ENCODE data around the gene WDR70.
A peak's percentile ranks its signal among the peaks of the same experiment; 100 is the strongest.
"Not testable (repeated sequence)": the region's sequence is repeated elsewhere in the genome, so short reads cannot be mapped to it uniquely, and the experiment has no call there.

The WDR70 gene

GRCh38 chr5:37640088-37640487, 261.0 kb downstream of the WDR70 start:
- DNase-seq (ENCODE audit: low spot score), result no peak

DNA sequence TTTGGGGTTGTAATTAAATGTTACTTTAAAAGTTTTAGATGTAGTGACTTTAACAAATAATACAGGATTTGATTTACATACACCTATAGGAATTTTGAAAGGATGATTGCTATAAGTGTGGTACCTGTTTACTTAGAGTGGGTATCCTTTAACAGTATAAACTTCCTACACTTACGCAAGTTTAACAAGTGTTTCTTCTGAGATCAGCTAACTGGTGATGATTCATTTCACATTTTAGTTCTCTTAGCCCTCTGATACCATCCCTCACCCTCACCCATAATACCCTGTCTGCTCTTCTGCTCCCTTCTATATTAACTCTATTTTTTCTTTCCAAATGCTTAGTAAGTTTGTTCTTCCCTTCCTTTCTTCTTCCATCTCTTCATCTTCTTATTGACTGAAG, 262.8 kb downstream of the WDR70 start:
- DNase-seq (ENCODE audit: low spot score), result no peak

DNA sequence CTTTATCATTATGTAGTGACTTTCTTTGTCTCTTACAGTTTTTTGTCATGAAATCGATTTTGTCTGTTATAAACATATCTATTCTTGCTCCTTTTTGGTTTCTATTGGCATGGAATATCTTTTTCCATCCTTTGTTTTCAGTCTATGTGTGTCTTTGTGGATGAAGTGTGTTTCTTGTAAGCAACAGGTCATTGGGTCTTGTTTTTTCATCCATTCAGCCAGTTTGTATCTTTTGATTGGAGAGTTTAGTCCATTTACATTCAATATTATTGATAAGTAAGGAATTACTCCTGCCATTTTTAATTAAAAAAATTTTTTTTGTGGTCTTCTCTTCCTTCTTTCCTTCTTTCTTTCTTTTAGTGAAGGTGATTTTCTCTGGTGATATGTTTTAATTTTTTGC, 266.6 kb downstream of the WDR70 start:
- DNase-seq (ENCODE audit: low spot score), result no peak

DNA sequence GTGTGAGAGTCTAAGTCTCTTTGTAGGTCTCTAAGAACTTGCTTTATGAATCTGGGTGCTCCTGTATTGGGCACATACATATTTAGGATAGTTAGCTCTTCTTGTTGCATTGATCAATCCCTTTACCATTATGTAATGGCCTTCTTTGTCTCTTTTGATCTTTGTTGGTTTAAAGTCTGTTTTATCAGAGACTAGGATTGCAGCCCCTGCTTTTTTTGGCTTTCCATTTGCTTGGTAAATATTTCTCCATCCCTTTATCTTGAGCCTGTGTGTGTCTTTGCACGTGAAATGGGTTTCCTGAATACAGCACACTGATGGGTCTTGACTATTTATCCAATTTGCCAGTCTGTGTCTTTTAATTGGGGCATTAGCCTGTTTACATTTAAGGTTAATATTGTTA, 275.4 kb downstream of the WDR70 start:
- DNase-seq (ENCODE audit: low spot score), result not testable (repeated sequence)

GRCh38 chr5:37657046-37657445, 277.9 kb downstream of the WDR70 start:
- DNase-seq (ENCODE audit: low spot score), result no peak

- DNase-seq (ENCODE audit: low spot score), result no peak
These were observed 279.3 kb downstream of the WDR70 start for GRCh38 chr5:37658440-37658839.

GRCh38 chr5:37660319-37660718, 281.2 kb downstream of the WDR70 start:
- no peak for DNase-seq (ENCODE audit: low spot score)

DNA sequence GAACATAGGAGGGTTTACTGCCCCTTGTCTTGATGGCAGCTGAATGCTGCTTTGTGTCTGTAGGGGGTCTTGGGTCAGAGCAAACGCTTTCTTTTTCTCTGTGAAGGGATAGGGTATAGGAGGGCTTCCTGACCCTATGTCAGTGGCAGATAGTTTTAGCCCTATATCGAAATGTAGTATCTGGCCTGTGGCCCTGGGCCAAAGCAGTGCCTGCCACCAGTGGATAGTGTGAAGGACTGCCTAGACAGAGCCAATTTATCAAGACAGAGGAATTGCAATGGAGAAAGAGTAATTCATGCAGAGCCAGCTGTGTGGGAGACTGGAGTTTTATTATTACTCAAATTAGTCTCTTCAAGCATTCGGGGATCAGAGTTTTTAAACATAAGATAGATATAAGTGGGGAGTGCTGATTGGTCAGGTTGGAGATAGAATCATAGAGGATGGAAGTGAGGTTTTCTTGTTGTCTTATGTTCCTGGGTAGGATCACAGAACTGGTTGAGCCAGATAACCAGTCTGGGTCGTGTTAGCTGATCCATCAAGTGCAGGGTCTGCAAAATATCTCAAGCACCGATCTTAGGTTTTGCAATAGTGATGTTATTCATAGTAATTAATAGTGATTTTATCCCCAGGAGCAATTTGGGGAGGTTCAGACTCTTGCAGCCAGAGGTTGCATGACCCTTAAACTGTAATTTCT, 282.3 kb downstream of the WDR70 start:
- no peak for DNase-seq (ENCODE audit: low spot score)

DNA sequence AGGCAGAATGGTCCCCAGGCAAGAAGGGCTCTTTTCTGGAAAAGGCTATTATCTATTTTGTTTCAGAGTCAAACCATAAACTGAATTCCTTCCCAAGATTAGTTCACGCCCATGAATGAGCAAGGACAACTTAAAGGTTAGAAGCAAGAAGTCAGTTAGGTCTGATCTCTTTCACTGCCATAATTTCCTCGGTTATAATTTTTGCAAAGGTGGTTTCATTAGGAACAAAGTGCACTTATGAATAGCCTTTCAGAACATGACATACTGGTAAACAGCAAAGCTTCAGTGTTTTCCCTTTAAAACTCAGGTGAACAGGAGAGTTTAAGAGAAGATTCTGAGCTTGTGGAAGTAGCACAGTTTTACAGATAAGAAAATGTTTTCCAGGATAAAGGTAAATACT, 282.8 kb downstream of the WDR70 start:
- no peak for DNase-seq (ENCODE audit: low spot score)

DNA sequence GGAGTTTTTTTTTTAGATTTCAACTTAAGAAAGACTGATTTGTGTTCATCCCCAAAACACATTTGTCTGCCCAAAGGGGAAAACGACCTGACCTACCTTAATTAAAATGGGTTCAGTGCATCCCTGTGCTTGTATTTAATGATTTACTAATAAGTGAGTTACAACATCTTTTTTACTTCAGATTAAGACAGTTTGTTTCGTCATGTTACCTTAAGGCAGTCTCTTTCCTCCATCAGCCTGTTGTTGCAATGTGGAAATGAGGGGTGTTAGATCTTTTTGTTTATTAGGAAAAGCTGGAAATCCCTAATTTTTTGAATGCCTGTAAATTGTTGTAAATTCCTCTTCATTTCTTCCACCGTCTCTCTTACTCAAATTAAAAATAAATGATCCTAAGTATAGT, 283.2 kb downstream of the WDR70 start:
- no peak for DNase-seq (ENCODE audit: low spot score)

DNA sequence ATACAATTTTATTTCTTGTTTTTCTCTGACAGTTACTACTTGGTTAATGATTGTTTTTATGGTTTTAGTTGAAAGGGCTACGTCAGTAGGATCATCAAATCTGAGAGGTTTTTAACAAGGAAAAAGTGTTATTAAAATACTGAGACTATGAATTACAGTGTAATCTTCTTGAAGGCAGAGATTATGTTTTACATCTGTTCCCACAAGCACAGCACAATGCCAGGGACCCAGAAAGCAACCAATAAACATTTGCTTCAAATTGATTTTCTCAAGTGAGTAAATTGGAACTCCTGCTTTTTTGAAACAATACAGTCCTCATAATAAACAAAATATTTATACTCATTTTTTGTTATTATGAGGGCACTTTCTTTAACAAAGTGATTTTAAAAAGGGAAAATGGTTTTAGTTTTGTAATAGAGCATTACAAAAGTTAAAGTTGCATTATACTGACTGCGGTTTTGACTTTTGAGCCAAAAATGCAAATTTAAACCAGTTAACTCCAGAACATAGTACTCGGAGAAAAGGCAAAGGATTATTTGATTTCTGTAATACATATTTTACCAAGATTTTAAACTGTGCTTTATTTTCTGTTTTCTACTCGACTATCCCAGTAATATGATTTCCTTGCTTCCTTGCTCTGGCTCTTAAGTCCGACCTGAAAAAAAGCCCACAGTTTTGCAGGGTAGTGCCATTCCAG, 283.8 kb downstream of the WDR70 start:
- DNase-seq (ENCODE audit: low spot score), result no peak

- DNase-seq (ENCODE audit: low spot score), result no peak
These were observed 284.4 kb downstream of the WDR70 start for GRCh38 chr5:37663538-37663937.

DNA sequence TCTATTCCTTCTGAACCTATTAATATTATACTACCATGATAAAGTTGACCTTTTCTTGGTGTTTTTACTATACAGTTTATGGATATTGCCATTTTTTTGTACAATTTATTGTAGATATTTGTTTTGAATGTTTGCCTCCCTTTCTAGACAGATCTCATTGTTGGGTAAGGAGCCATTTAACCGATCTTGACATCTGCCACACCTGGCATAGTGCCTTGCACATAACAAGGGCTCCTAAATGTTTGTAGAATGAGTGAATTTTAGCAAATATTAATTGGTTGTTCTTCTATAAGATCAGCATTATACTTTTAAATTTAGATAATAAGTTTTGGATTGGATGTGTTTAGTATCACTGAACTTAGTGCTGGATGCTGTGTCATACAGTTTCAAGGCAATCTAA, 285.4 kb downstream of the WDR70 start:
- no peak for DNase-seq (ENCODE audit: low spot score)

- DNase-seq (ENCODE audit: low spot score), result no peak
These were observed 286.2 kb downstream of the WDR70 start for GRCh38 chr5:37665272-37665671.

DNA sequence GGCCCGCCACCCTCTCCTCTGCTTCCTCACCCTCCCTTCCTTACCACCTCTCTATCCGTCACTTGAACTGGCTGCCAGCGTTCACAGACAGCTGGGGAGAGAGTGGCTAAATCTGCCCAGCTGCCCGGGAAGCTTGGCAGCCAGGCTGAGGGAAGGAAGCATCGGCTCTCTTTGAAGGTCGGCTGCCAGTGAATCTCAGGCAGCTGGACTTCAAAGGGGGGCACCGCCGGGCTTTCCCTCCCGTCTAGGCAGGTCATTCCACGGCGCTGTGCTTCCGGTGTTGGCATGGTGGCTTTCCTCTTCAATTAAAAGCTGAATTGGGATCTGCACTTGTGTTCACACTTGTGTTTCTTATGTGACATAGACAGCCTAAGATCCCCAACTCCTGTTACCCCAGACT, 286.8 kb downstream of the WDR70 start:
- DNase-seq (ENCODE audit: low spot score), result peak; percentile 61

GRCh38 chr5:37667430-37667829, 288.3 kb downstream of the WDR70 start:
- DNase-seq (ENCODE audit: low spot score), result no peak

- DNase-seq (ENCODE audit: low spot score), result no peak
These were observed 288.7 kb downstream of the WDR70 start for GRCh38 chr5:37667846-37668245.

- no peak for DNase-seq (ENCODE audit: low spot score)
These were observed 289.5 kb downstream of the WDR70 start for GRCh38 chr5:37668524-37669047.

GRCh38 chr5:37672118-37672588, 293.0 kb downstream of the WDR70 start:
- not testable (repeated sequence) for DNase-seq (ENCODE audit: low spot score)

GRCh38 chr5:37674361-37674760, 295.2 kb downstream of the WDR70 start:
- DNase-seq (ENCODE audit: low spot score), result not testable (repeated sequence)

GRCh38 chr5:37679326-37679725, 300.2 kb downstream of the WDR70 start:
- DNase-seq (ENCODE audit: low spot score), result not testable (repeated sequence)

- DNase-seq (ENCODE audit: low spot score), result not testable (repeated sequence)
These were observed 300.8 kb downstream of the WDR70 start for GRCh38 chr5:37679903-37680302.

GRCh38 chr5:37683072-37683471, 304.0 kb downstream of the WDR70 start:
- no peak for DNase-seq (ENCODE audit: low spot score)

All from Ammon's horn (tissue), 1 donor.